IPS-NIHi11 (cell line): Measurements from ENCODE around the gene FCAMR.
"Not testable (repeated sequence)": the region's sequence is repeated elsewhere in the genome, so short reads cannot be mapped to it uniquely, and the experiment has no call there.

Experiments used
- DNase-seq: peaks from one replicate; pipeline ENCODE4 v3.0.0; 2012; ENCODE audit warnings: mixed read lengths, low spot score

Gene FCAMR

GRCh38 chr1:206932177-206932576 lies 38.1 kb downstream of the FCAMR start:
- no peak for DNase-seq

GRCh38 chr1:206931709-206932108 lies 38.6 kb downstream of the FCAMR start:
- peak; percentile 50 for DNase-seq

- DNase-seq = no peak
These were observed 40.0 kb downstream of the FCAMR start for GRCh38 chr1:206930210-206930798.

GRCh38 chr1:206929524-206929923 lies 40.7 kb downstream of the FCAMR start:
- DNase-seq = no peak

- no peak for DNase-seq
These were observed 44.0 kb downstream of the FCAMR start for GRCh38 chr1:206926286-206926685.

- DNase-seq = peak; percentile 29
These were observed 45.0 kb downstream of the FCAMR start for GRCh38 chr1:206925106-206925736.

GRCh38 chr1:206924592-206925105 lies 45.6 kb downstream of the FCAMR start:
- no peak for DNase-seq

GRCh38 chr1:206923961-206924557 lies 46.2 kb downstream of the FCAMR start:
- not testable (repeated sequence) for DNase-seq

GRCh38 chr1:206923009-206923960 lies 47.0 kb downstream of the FCAMR start:
- no peak for DNase-seq

GRCh38 chr1:206922524-206922923 lies 47.7 kb downstream of the FCAMR start:
- DNase-seq = no peak

- no peak for DNase-seq
These were observed 48.4 kb downstream of the FCAMR start, which contains the start of gene FCMR for GRCh38 chr1:206921772-206922265. FCMR (minus strand) TSS chr1:206921941; CDS start chr1:206921854, 87 bp downstream.

GRCh38 chr1:206918076-206918475 lies 52.2 kb downstream of the FCAMR start:
- DNase-seq = no peak

GRCh38 chr1:206916000-206916709 lies 54.1 kb downstream of the FCAMR start:
- no peak for DNase-seq

- DNase-seq = no peak
These were observed 55.1 kb downstream of the FCAMR start for GRCh38 chr1:206915030-206915735.

- no peak for DNase-seq
These were observed 56.3 kb downstream of the FCAMR start for GRCh38 chr1:206913766-206914537.

GRCh38 chr1:206912445-206913095 lies 57.7 kb downstream of the FCAMR start:
- DNase-seq = peak; percentile 83

GRCh38 chr1:206911064-206911663 lies 59.1 kb downstream of the FCAMR start:
- DNase-seq = peak; percentile 55

- peak; percentile 26 for DNase-seq
These were observed 60.4 kb downstream of the FCAMR start for GRCh38 chr1:206909883-206910318.
